ENCODE measurements around the gene OR4C12.

- no peak for TF ChIP-seq CTCF (conservative IDR thresholded peaks at IDR 0.05; ENCODE audit: low read depth, low read length)
- no peak for TF ChIP-seq EZH2phosphoT487 (IDR thresholded peaks at IDR 0.05; ENCODE audit: borderline replicate concordance, low read length)
- TF ChIP-seq EZH2 (IDR thresholded peaks at IDR 0.05; ENCODE audit: low read length, unreplicated experiment), result no peak
These were observed 30.2 kb downstream of the OR4C12 start, which contains the start of gene OR4C13 for GRCh38 chr11:49952091-49952490.

Measured in PC-3 (cell line).